Limb (tissue), 2 donors: ENCODE results near the gene USP9X.
A peak's percentile ranks its signal among the peaks of the same experiment; 100 is the strongest.
"Not testable (repeated sequence)": the region's sequence is repeated elsewhere in the genome, so short reads cannot be mapped to it uniquely, and the experiment has no call there.

ENCODE experiments used
- DNase-seq, 2 donors: peaks; one replicate each; pipeline ENCODE4 v3.0.0-alpha.2; 2016; ENCODE audit errors: extremely low spot score in 2 of 2

The USP9X gene

DNA sequence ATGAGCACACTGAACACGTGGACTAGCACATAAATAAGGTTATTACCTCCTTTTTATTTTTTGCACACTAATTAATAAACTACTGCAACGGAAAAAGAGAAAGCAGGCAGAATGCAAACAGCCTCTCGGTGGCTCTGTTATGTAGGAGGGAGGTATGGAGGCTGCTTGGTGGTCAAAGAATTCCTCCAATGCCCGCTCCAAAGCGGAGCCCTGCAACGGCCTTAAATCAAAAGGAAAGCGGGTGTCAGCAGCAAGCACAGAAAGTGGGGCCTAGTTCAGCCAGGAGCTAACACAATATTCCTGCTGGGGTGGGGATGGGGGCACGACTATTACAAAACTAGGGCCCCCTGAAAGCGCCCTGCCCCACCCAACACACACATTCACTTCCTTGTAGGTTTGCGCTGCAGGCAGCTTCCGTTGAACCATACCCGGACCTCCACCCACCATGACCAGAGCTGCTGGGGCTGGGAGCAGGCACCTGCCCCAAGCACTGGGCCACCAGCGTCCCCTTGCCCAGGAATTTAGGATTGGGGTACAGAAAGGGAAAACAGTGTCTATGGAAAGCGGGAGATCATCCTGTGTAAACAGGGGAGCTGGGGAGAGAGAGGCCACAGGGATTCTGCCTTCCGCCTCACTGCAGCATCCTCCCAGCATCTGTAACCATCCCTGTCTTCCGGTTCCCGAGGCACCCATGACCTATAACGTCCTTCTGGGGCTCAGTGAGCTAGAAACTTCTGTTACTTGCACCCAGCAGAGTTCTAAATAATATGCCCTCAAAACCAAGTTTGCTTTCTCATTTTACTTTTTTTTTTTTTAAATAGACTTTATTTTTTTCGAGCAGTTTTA is 191.6 kb downstream of the USP9X start:
- peak in 1 of 2 donors; percentile 29 for DNase-seq

DNA sequence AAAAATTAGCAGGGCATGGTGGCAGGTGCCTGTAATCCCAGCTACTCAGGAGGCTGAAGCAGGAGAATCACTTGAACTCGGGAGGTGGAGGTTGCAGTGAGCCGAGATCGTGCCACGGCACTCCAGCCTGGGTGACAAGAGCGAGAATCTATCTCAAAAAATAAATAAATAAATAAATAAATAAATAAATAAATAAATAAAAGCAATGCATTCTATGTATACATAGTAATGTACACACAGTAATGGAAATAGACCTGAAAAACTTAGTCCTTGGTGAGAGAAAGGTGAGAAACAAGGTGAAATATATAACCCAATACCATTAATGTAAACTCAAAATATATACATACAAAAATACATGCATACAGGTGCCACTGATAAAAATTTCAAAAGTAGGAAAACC is 197.1 kb downstream of the USP9X start:
- DNase-seq = not testable (repeated sequence)

DNA sequence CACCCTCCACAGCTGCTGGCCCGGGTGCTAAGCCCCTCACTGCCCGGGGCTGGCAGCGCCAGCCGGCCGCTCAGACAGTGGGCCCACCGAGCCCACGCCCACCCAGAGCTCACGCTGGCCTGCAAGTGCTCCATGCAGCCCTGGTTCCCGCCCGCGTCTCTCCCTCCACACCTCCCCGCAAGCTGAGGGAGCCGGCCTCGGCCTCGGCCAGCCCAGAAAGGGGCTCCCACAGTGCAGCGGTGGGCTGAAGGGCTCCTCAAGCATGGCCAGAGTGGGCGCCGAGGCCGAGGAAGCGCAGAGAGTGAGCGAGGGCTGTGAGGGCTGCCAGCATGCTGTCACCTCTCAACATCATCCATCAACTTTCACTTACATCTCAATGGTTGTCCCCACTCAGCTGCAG is 200.7 kb downstream of the USP9X start:
- DNase-seq = not testable (repeated sequence)
